HepG2 (cell line): ENCODE data around the gene CENPB. TPM values are rescaled to one million over a fixed set of nuclear protein-coding genes. Genes with fewer than 3 reads are reported as not detected.

Experiments used
- HBP1 ChIP-seq: IDR thresholded peaks from 2 replicates; pipeline ENCODE4 v1.6.1; 2016; ENCODE audit warnings: low read depth, control low read depth
- HNRNPK ChIP-seq: fragments of 200-400 bp; formaldehyde crosslinking; IDR thresholded peaks from 2 replicates; pipeline ENCODE4 v1.6.1; 2018; ENCODE audit warnings: low read length, low read depth, moderate library complexity, mild to moderate bottlenecking; ENCODE audit not compliant: poor library complexity, severe bottlenecking
- NONO ChIP-seq, 2 experiments: fragments of 450-650 bp in 1 of 2; sonication (generic) in 1 of 2; formaldehyde crosslinking in 1 of 2; IDR thresholded peaks in 1 of 2; conservative IDR thresholded peaks in 1 of 2; 2 replicates each; pipeline versions ENCODE4 v1.6.1 to v1.8.0; 2017 to 2022; ENCODE audit warnings: mild to moderate bottlenecking in 1 of 2, missing genetic modification reagents in 1 of 2, moderate library complexity in 1 of 2
- NR2F1 ChIP-seq, 2 experiments: fragments of 450-650 bp in 1 of 2; formaldehyde crosslinking in 1 of 2; IDR thresholded peaks; 2 replicates each; pipeline versions ENCODE4 v1.5.0 to v1.6.1; 2016 to 2020; ENCODE audit warnings: mild to moderate bottlenecking in 1 of 2, missing compliant biosample characterization in 1 of 2, missing genetic modification reagents in 1 of 2, moderate library complexity in 1 of 2
- PCBP1 ChIP-seq: fragments of 200-400 bp; formaldehyde crosslinking; IDR thresholded peaks from 2 replicates; pipeline ENCODE4 v1.6.1; 2017; ENCODE audit warnings: mild to moderate bottlenecking, low read depth, low read length, borderline replicate concordance
- RAD21 ChIP-seq: fragments of 450-650 bp; formaldehyde crosslinking; IDR thresholded peaks from 2 replicates; pipeline ENCODE4 v1.5.0; 2020; ENCODE audit warnings: mild to moderate bottlenecking
- TFE3 ChIP-seq: IDR thresholded peaks from 2 replicates; pipeline ENCODE4 v1.6.1; 2016
- TMF1 ChIP-seq: sonication (generic); formaldehyde crosslinking; IDR thresholded peaks from 2 replicates; pipeline ENCODE4 v1.8.1; 2022; ENCODE audit warnings: low read depth, missing genetic modification reagents
- ZNF121 ChIP-seq: sonication (generic); formaldehyde crosslinking; IDR thresholded peaks from 2 replicates; pipeline ENCODE4 v1.5.0; 2020; ENCODE audit warnings: mild to moderate bottlenecking, missing genetic modification reagents
- ZNF281 ChIP-seq: sonication (generic); formaldehyde crosslinking; IDR thresholded peaks from 2 replicates; pipeline ENCODE4 v1.4.0; 2020; ENCODE audit warnings: missing genetic modification reagents, borderline replicate concordance
- ZNF547 ChIP-seq: sonication (generic); formaldehyde crosslinking; IDR thresholded peaks from 2 replicates; pipeline ENCODE4 v1.5.1; 2020; ENCODE audit warnings: mild to moderate bottlenecking, missing genetic modification reagents
- ZNF552 ChIP-seq: sonication (generic); formaldehyde crosslinking; IDR thresholded peaks from 2 replicates; pipeline ENCODE4 v1.9.0; 2022; ENCODE audit warnings: missing genetic modification reagents, mild to moderate bottlenecking, borderline replicate concordance
- ZNF773 ChIP-seq: sonication (generic); formaldehyde crosslinking; IDR thresholded peaks from 2 replicates; pipeline ENCODE4 v1.4.0; 2020; ENCODE audit warnings: missing genetic modification reagents, borderline replicate concordance
- polyA plus RNA-seq, 8 experiments: library from polyadenylated mRNA; depleted of rRNA in 3 of 8; stranded (reverse) in 7 of 8; unstranded in 1 of 8; fragments of >200 nt; fragmentation: Illumina TruSeq in 4 of 8; extraction: Trizol in 4 of 8; gene quantifications; 2 replicates each; pipeline versions ENCODE4 v1.2.1 to v1.2.3, GENCODE V29; 2011 to 2016; ENCODE audit warnings: low read depth in 4 of 8, missing spikeins in 1 of 8, mixed read lengths in 1 of 8; ENCODE audit not compliant: insufficient read depth in 1 of 8
- total RNA-seq, 5 experiments: library from RNA; depleted of rRNA; stranded (reverse); fragments of >200 nt; fragmentation: Illumina TruSeq; extraction: Trizol; gene quantifications; 2 replicates each; pipeline ENCODE4 v1.2.3, GENCODE V29; 2016; ENCODE audit warnings: low read depth in 1 of 5
- TF ChIP-seq, protein P1 (sequence below): sonication (generic); formaldehyde crosslinking; IDR thresholded peaks from 2 replicates; pipeline ENCODE4 v1.9.0; 2021; ENCODE audit warnings: missing genetic modification reagents, borderline replicate concordance
- TF ChIP-seq, protein P2 (sequence below): fragments of 450-650 bp; IDR thresholded peaks from 2 replicates; pipeline ENCODE4 v1.6.1; 2016
- TF ChIP-seq, protein P3 (sequence below): sonication (generic); formaldehyde crosslinking; IDR thresholded peaks from 2 replicates; pipeline ENCODE4 v1.4.0; 2020; ENCODE audit warnings: missing genetic modification reagents

The CENPB gene
- total and polyA plus RNA-seq, 2 of the 13 experiments (the other 11 are each of a cell fraction or from before 2014, with no cell fraction given) = 10.4 to 54.5 TPM

DNA sequence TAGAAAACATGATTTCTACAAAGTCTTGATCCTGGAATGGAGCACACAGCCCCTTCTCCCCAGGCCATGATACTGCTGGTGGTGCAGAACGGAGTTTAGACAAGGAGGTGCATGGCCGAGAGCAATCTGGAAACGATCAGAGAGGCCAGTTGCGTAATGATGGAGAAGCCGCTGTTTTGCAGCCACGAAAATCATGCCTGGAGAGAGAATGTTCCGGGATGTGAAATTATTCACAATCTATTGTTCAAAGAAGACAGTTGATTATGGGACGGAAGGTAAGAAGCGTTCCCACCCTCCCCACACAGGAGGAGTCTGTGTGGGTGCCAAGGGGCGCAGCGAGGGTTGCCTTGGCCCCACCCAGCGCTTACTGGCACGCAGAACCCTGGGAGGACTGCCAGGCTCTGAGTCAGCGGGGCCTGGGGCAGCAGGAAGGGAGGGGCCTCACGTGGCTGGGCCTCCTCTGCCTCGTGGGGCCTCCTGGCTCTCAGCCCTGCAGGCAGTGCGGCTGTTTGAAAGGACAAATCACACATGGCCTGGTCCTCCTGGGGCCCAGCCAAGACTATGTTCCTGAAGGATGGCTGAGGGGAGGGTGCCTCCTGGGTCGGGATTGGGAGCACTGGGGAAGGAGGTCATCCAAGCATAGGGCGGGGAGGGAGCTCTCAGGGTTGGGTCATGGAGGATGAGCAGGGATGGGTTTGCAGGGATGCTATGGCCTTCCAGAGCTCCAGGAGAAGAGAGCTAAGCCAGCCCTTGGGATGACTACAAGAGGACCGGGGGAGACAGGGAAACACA lies 25.1 kb upstream of the CENPB start (continued):
- TF ChIP-seq HBP1 (CRISPR knock-in tag) = peak; percentile 74; the same call in 1 of the 2 replicates
- TF ChIP-seq RAD21 (CRISPR knock-in tag) = peak; percentile 29; the same call in 1 of the 2 replicates
- peak; percentile 24 to 36; a peak in 1 of 4 replicates for TF ChIP-seq NR2F1 (CRISPR knock-in tag; IDR thresholded peaks at IDR 0.05)
- TF ChIP-seq TMF1 (CRISPR knock-in tag) = peak; percentile 86
- 0 out of 2 replicates have a peak, but pooled peaks have one; percentile 64 for TF ChIP-seq ZNF773 (CRISPR knock-in tag)
- TF ChIP-seq, protein P1, sequence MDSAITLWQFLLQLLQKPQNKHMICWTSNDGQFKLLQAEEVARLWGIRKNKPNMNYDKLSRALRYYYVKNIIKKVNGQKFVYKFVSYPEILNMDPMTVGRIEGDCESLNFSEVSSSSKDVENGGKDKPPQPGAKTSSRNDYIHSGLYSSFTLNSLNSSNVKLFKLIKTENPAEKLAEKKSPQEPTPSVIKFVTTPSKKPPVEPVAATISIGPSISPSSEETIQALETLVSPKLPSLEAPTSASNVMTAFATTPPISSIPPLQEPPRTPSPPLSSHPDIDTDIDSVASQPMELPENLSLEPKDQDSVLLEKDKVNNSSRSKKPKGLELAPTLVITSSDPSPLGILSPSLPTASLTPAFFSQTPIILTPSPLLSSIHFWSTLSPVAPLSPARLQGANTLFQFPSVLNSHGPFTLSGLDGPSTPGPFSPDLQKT (CRISPR knock-in tag) = peak; percentile 57; the same call in 1 of the 2 replicates
- TF ChIP-seq ZNF121 (CRISPR knock-in tag) = peak; percentile 75
- peak; percentile 67; the same call in 1 of the 2 replicates for TF ChIP-seq ZNF281
- peak; percentile 99 for TF ChIP-seq ZNF552 (CRISPR knock-in tag)
- TF ChIP-seq, protein P2, sequence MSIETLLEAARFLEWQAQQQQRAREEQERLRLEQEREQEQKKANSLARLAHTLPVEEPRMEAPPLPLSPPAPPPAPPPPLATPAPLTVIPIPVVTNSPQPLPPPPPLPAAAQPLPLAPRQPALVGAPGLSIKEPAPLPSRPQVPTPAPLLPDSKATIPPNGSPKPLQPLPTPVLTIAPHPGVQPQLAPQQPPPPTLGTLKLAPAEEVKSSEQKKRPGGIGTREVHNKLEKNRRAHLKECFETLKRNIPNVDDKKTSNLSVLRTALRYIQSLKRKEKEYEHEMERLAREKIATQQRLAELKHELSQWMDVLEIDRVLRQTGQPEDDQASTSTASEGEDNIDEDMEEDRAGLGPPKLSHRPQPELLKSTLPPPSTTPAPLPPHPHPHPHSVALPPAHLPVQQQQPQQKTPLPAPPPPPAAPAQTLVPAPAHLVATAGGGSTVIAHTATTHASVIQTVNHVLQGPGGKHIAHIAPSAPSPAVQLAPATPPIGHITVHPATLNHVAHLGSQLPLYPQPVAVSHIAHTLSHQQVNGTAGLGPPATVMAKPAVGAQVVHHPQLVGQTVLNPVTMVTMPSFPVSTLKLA = peak; percentile 95
- TF ChIP-seq TFE3 (CRISPR knock-in tag) = peak; percentile 98
- no peak for TF ChIP-seq NONO (IDR thresholded peaks at IDR 0.05)
- TF ChIP-seq NONO (CRISPR knock-in tag; conservative IDR thresholded peaks at IDR 0.05) = peak; percentile 63; the same call in 1 of the 2 replicates
- no peak for TF ChIP-seq HNRNPK
- TF ChIP-seq, protein P3, sequence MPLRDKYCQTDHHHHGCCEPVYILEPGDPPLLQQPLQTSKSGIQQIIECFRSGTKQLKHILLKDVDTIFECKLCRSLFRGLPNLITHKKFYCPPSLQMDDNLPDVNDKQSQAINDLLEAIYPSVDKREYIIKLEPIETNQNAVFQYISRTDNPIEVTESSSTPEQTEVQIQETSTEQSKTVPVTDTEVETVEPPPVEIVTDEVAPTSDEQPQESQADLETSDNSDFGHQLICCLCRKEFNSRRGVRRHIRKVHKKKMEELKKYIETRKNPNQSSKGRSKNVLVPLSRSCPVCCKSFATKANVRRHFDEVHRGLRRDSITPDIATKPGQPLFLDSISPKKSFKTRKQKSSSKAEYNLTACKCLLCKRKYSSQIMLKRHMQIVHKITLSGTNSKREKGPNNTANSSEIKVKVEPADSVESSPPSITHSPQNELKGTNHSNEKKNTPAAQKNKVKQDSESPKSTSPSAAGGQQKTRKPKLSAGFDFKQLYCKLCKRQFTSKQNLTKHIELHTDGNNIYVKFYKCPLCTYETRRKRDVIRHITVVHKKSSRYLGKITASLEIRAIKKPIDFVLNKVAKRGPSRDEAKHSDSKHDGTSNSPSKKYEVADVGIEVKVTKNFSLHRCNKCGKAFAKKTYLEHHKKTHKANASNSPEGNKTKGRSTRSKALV (CRISPR knock-in tag) = peak; percentile 95
- TF ChIP-seq PCBP1 = peak; percentile 86; the same call in 1 of the 2 replicates
- peak; percentile 99 for TF ChIP-seq ZNF547 (CRISPR knock-in tag)
